ENCODE results near the gene RAPGEF3.

RAPGEF3 gene, protein sequence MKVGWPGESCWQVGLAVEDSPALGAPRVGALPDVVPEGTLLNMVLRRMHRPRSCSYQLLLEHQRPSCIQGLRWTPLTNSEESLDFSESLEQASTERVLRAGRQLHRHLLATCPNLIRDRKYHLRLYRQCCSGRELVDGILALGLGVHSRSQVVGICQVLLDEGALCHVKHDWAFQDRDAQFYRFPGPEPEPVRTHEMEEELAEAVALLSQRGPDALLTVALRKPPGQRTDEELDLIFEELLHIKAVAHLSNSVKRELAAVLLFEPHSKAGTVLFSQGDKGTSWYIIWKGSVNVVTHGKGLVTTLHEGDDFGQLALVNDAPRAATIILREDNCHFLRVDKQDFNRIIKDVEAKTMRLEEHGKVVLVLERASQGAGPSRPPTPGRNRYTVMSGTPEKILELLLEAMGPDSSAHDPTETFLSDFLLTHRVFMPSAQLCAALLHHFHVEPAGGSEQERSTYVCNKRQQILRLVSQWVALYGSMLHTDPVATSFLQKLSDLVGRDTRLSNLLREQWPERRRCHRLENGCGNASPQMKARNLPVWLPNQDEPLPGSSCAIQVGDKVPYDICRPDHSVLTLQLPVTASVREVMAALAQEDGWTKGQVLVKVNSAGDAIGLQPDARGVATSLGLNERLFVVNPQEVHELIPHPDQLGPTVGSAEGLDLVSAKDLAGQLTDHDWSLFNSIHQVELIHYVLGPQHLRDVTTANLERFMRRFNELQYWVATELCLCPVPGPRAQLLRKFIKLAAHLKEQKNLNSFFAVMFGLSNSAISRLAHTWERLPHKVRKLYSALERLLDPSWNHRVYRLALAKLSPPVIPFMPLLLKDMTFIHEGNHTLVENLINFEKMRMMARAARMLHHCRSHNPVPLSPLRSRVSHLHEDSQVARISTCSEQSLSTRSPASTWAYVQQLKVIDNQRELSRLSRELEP

DNA sequence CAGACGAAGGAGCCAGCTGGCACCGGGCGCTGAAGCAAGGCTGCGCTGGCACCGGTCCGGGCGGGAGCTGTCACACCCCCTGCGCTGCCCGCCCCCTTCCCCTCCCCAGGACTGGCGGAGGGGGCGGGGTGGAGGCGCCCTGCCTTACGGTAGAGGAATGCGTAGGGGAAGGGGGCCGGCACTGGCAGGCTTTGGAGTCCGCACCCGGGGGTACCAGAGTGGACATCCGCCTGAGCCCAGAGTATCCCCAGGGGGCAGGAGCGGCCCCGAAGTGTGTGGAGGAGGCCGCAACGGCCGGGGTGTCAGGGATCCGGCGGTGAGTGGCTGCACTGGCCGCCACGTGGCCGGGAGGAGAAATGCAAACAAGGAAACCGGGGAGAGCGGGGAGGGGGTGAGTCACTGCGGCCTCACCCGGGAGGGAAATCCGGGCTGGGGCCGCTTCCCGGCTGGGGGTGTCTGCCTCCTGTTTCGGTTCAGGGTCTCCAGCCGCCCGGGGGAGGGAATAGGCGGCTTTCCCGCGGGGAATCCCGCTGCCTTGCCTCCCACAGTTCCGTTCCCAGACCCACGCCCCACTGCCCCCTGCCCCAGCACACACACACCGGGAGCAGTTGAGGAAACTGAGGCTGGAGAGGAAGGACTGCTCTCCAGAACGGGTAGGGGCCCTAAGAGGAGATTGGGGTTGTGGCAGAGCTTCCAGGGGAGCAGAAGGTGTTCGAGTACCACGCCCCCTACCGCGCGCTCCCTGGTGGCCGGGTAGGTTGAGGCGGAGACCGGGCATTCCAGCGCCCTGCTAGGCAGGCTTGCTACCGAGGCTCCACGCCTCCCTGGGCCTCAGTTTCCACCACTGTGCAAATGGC, at the start of gene RAPGEF3:
TSS of gene RAPGEF3 (minus strand) at position 47 of the 857 bp plus-strand sequence. CDS start 324 bp downstream, outside the sequence.
- H3K9ac ChIP-seq (ENCODE audit: low read length in 5 of 5) = peak within 1 kb of the TSS; percentile 66 to 84 (median 78)
- peaks cover 0 to 3% (median 0%) of the 10 kb centered on the region in 5 donors for H3K27me3 ChIP-seq (ENCODE audit: control insufficient read depth in 5 of 5, insufficient read depth in 4 of 5, low read length in 5 of 5)
- peaks cover 0 to 62% (median 46%) of the 10 kb centered on the region in 5 donors for H3K4me1 ChIP-seq (ENCODE audit: control insufficient read depth in 5 of 5, insufficient read depth in 5 of 5, low read length in 5 of 5)
- no peaks in the 10 kb centered on the region for H3K9me3 ChIP-seq (ENCODE audit: control insufficient read depth in 5 of 5, low read length in 5 of 5)
- H3K36me3 ChIP-seq (ENCODE audit: control insufficient read depth in 5 of 5, insufficient read depth in 5 of 5, low read length in 5 of 5) = peaks cover 0 to 9% (median 0%) of the 10 kb centered on the region in 5 donors
- peak within 1 kb of the TSS; percentile 86 for H3K27ac ChIP-seq (ENCODE audit: low read depth, low read length)
- peak within 1 kb of the TSS; percentile 64 to 93 (median 77) for H3K4me3 ChIP-seq (ENCODE audit: low read depth in 1 of 5, low read length in 5 of 5)

DNA sequence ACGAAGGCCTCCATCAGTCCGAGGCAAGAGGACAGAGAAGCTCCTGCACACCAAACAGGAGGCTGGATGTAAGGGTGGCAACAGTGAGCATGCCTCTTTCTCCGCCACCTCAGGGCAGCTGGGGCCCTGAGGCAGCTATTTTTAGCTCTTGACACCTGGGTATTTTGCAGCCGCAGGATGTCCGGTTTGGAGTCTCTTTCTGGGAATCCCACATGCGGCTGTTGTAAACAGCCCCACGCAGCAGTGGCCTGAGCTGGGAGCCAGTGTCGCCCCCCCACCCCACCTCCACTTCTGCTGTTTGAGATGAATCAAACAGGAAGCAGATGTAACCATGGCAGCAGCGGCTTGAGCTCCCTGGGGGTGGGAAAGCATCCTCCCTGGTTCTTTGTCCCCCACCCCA, 49.4 kb upstream of the RAPGEF3 start:
- Histone ChIP-seq H3K36me3 (ENCODE audit: control insufficient read depth in 5 of 5, insufficient read depth in 5 of 5, low read length in 5 of 5) (peaks cover 0 to 10% (median 0%) of the 10 kb centered on the region in 5 donors), H3K9me3 (ENCODE audit: control insufficient read depth in 5 of 5, low read length in 5 of 5) (no peaks in the 10 kb centered on the region), H3K27ac (ENCODE audit: low read depth, low read length) (peak overlapping the region; percentile 78), H3K27me3 (ENCODE audit: control insufficient read depth in 5 of 5, insufficient read depth in 4 of 5, low read length in 5 of 5) (no peaks in the 10 kb centered on the region), H3K9ac (ENCODE audit: low read length in 5 of 5) (peak overlapping the region in 2 of 5 donors; percentile 39 to 48), H3K4me1 (ENCODE audit: control insufficient read depth in 5 of 5, insufficient read depth in 5 of 5, low read length in 5 of 5) (peaks cover 34 to 95% (median 88%) of the 10 kb centered on the region in 5 donors), H3K4me3 (ENCODE audit: low read depth in 1 of 5, low read length in 5 of 5) (peak overlapping the region in 3 of 5 donors; percentile 29 to 37 (median 31))

GRCh38 chr12:47807338-47807737, 48.7 kb upstream of the RAPGEF3 start:
- Histone ChIP-seq H3K27me3 (ENCODE audit: control insufficient read depth in 5 of 5, insufficient read depth in 4 of 5, low read length in 5 of 5) (no peaks in the 10 kb centered on the region), H3K27ac (ENCODE audit: low read depth, low read length) (peak overlapping the region; percentile 78), H3K4me3 (ENCODE audit: low read depth in 1 of 5, low read length in 5 of 5) (no peak overlapping the region), H3K9ac (ENCODE audit: low read length in 5 of 5) (peak overlapping the region in 1 of 5 donors; percentile 21), H3K4me1 (ENCODE audit: control insufficient read depth in 5 of 5, insufficient read depth in 5 of 5, low read length in 5 of 5) (peaks cover 34 to 98% (median 90%) of the 10 kb centered on the region in 5 donors), H3K36me3 (ENCODE audit: control insufficient read depth in 5 of 5, insufficient read depth in 5 of 5, low read length in 5 of 5) (peaks cover 0 to 10% (median 0%) of the 10 kb centered on the region in 5 donors), H3K9me3 (ENCODE audit: control insufficient read depth in 5 of 5, low read length in 5 of 5) (no peaks in the 10 kb centered on the region)

DNA sequence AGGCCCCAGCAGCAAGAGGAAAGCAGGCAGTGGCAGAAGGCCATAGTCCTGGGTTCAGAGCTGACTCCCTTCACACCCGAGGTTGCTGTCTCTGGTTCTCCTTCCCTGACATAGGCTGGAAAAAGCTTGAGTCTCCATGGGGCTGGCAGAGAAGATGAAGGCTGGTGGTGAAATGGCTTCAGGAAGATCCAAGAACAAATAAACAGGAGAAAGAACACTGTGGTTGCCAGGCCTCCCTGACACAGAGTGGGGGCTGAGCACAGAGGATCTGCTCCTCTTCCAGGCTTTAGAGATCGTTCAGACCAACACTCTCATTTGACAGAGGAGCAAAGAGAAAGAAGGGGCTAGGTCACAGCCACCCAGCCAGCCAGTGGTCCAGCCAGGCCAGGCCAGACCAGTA, 46.7 kb upstream of the RAPGEF3 start:
- Histone ChIP-seq H3K9ac (ENCODE audit: low read length in 5 of 5) (peak overlapping the region in 1 of 5 donors; percentile 44), H3K27me3 (ENCODE audit: control insufficient read depth in 5 of 5, insufficient read depth in 4 of 5, low read length in 5 of 5) (no peaks in the 10 kb centered on the region), H3K4me3 (ENCODE audit: low read depth in 1 of 5, low read length in 5 of 5) (no peak overlapping the region), H3K4me1 (ENCODE audit: control insufficient read depth in 5 of 5, insufficient read depth in 5 of 5, low read length in 5 of 5) (peaks cover 38 to 98% (median 90%) of the 10 kb centered on the region in 5 donors), H3K36me3 (ENCODE audit: control insufficient read depth in 5 of 5, insufficient read depth in 5 of 5, low read length in 5 of 5) (peaks cover 0 to 14% (median 0%) of the 10 kb centered on the region in 5 donors), H3K27ac (ENCODE audit: low read depth, low read length) (peak overlapping the region; percentile 50), H3K9me3 (ENCODE audit: control insufficient read depth in 5 of 5, low read length in 5 of 5) (no peaks in the 10 kb centered on the region)

GRCh38 chr12:47804171-47804570, 45.5 kb upstream of the RAPGEF3 start:
- Histone ChIP-seq H3K9me3 (ENCODE audit: control insufficient read depth in 5 of 5, low read length in 5 of 5) (no peaks in the 10 kb centered on the region), H3K4me3 (ENCODE audit: low read depth in 1 of 5, low read length in 5 of 5) (no peak overlapping the region), H3K27me3 (ENCODE audit: control insufficient read depth in 5 of 5, insufficient read depth in 4 of 5, low read length in 5 of 5) (no peaks in the 10 kb centered on the region), H3K36me3 (ENCODE audit: control insufficient read depth in 5 of 5, insufficient read depth in 5 of 5, low read length in 5 of 5) (peaks cover 0 to 17% (median 2%) of the 10 kb centered on the region in 5 donors), H3K27ac (ENCODE audit: low read depth, low read length) (no peak overlapping the region), H3K4me1 (ENCODE audit: control insufficient read depth in 5 of 5, insufficient read depth in 5 of 5, low read length in 5 of 5) (peaks cover 43 to 99% (median 96%) of the 10 kb centered on the region in 5 donors), H3K9ac (ENCODE audit: low read length in 5 of 5) (no peak overlapping the region)

DNA sequence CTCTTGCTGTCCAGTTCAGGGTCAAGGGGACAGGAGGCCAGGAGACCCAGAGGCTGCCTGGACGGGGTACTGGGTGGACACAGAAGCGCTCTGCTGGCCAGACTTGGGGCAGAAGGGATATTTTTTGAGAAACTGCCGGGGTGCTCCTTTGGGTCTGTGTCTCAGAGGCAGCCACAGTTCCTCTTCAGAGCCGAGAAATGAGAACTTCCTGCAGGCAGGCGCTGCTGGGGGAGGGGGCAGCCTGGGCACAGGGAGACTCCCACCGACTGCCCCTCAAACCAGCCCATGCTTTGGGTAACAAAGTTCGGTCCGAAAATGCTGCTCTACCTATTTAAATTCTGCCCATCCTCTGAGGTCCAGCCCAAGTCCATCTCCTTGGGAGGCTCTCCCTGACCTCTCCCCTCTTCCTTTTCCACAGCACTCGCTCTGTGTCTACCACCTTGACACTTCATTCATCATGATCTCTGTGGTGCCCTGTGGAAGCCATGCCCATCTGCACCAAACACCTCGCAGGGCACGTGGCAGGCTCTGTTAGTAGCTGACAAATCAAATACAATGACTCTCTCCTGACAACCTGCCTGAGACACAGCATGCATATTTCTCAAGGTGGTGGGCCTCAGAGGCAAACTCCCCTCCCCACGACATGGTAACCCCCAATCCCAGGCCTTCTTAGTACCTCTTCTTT, 44.7 kb upstream of the RAPGEF3 start:
- Histone ChIP-seq H3K9ac (ENCODE audit: low read length in 5 of 5) (peak overlapping the region in 2 of 5 donors; percentile 9 to 64), H3K27ac (ENCODE audit: low read depth, low read length) (peak overlapping the region; percentile 76), H3K4me3 (ENCODE audit: low read depth in 1 of 5, low read length in 5 of 5) (peak overlapping the region in 2 of 5 donors; percentile 7 to 22), H3K4me1 (ENCODE audit: control insufficient read depth in 5 of 5, insufficient read depth in 5 of 5, low read length in 5 of 5) (peaks cover 39 to 95% (median 94%) of the 10 kb centered on the region in 5 donors), H3K9me3 (ENCODE audit: control insufficient read depth in 5 of 5, low read length in 5 of 5) (no peaks in the 10 kb centered on the region), H3K36me3 (ENCODE audit: control insufficient read depth in 5 of 5, insufficient read depth in 5 of 5, low read length in 5 of 5) (peaks cover 0 to 22% (median 10%) of the 10 kb centered on the region in 5 donors), H3K27me3 (ENCODE audit: control insufficient read depth in 5 of 5, insufficient read depth in 4 of 5, low read length in 5 of 5) (no peaks in the 10 kb centered on the region)

DNA sequence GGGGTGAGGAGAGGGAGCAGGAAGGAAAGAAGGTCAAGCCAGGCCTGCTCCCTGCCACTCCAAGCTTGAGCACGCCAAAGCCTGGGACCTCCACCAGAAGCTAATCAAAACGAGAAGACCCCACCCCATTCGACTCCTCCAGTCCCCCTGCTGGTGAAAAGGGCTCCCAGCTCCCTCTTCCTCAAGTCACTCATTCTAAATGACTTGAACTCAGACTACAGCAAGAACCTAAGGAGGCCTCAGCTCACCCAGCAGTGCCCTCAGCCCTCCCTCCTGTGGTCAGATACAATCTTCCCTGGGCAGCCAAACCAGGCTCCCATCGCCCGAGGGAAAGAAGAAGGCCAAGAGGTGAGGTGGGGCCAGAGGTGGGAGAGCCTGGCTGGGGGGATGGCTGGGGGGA, 43.6 kb upstream of the RAPGEF3 start:
- Histone ChIP-seq H3K4me3 (ENCODE audit: low read depth in 1 of 5, low read length in 5 of 5) (peak overlapping the region in 3 of 5 donors; percentile 4 to 24 (median 9)), H3K4me1 (ENCODE audit: control insufficient read depth in 5 of 5, insufficient read depth in 5 of 5, low read length in 5 of 5) (peaks cover 33 to 85% (median 84%) of the 10 kb centered on the region in 5 donors), H3K27ac (ENCODE audit: low read depth, low read length) (peak overlapping the region; percentile 76), H3K9ac (ENCODE audit: low read length in 5 of 5) (peak overlapping the region in 2 of 5 donors; percentile 9 to 64), H3K36me3 (ENCODE audit: control insufficient read depth in 5 of 5, insufficient read depth in 5 of 5, low read length in 5 of 5) (peaks cover 0 to 32% (median 21%) of the 10 kb centered on the region in 5 donors), H3K9me3 (ENCODE audit: control insufficient read depth in 5 of 5, low read length in 5 of 5) (no peaks in the 10 kb centered on the region), H3K27me3 (ENCODE audit: control insufficient read depth in 5 of 5, insufficient read depth in 4 of 5, low read length in 5 of 5) (no peaks in the 10 kb centered on the region)

GRCh38 chr12:47801904-47802246, 43.2 kb upstream of the RAPGEF3 start:
- Histone ChIP-seq H3K36me3 (ENCODE audit: control insufficient read depth in 5 of 5, insufficient read depth in 5 of 5, low read length in 5 of 5) (peaks cover 0 to 36% (median 25%) of the 10 kb centered on the region in 5 donors), H3K27me3 (ENCODE audit: control insufficient read depth in 5 of 5, insufficient read depth in 4 of 5, low read length in 5 of 5) (no peaks in the 10 kb centered on the region), H3K4me3 (ENCODE audit: low read depth in 1 of 5, low read length in 5 of 5) (peak overlapping the region in 3 of 5 donors; percentile 4 to 24 (median 9)), H3K9ac (ENCODE audit: low read length in 5 of 5) (peak overlapping the region in 1 of 5 donors; percentile 64), H3K4me1 (ENCODE audit: control insufficient read depth in 5 of 5, insufficient read depth in 5 of 5, low read length in 5 of 5) (peaks cover 32 to 81% (median 80%) of the 10 kb centered on the region in 5 donors), H3K27ac (ENCODE audit: low read depth, low read length) (no peak overlapping the region), H3K9me3 (ENCODE audit: control insufficient read depth in 5 of 5, low read length in 5 of 5) (no peaks in the 10 kb centered on the region)
